Fibroblast of pulmonary artery (primary cell): Measurements from ENCODE around the gene CHD3.

ENCODE experiments used
- DNase-seq: peaks from one replicate; pipeline ENCODE4 v3.0.0-alpha.2; 2010; ENCODE audit warnings: low read depth
- H3K4me3 ChIP-seq: replicated peaks from 2 replicates; pipeline ENCODE4 v1.5.1; 2011; ENCODE audit warnings: low read depth, mild to moderate bottlenecking, control low read depth, low read length, moderate library complexity
- TF ChIP-seq, protein P1 (sequence below): IDR thresholded peaks from 2 replicates; pipeline ENCODE4 v1.5.1; 2011; ENCODE audit warnings: mild to moderate bottlenecking, control low read depth, low read length, inconsistent platforms; ENCODE audit errors: missing control alignments

Gene CHD3

GRCh38 chr17:7889166-7889955, 772 bp downstream of the CHD3 start:
- DNase-seq: peak; percentile 96
- H3K4me3 ChIP-seq: peak overlapping the region; percentile 33

GRCh38 chr17:7893187-7893880, 4.7 kb downstream of the CHD3 start:
- TF ChIP-seq, protein P1, sequence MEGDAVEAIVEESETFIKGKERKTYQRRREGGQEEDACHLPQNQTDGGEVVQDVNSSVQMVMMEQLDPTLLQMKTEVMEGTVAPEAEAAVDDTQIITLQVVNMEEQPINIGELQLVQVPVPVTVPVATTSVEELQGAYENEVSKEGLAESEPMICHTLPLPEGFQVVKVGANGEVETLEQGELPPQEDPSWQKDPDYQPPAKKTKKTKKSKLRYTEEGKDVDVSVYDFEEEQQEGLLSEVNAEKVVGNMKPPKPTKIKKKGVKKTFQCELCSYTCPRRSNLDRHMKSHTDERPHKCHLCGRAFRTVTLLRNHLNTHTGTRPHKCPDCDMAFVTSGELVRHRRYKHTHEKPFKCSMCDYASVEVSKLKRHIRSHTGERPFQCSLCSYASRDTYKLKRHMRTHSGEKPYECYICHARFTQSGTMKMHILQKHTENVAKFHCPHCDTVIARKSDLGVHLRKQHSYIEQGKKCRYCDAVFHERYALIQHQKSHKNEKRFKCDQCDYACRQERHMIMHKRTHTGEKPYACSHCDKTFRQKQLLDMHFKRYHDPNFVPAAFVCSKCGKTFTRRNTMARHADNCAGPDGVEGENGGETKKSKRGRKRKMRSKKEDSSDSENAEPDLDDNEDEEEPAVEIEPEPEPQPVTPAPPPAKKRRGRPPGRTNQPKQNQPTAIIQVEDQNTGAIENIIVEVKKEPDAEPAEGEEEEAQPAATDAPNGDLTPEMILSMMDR: no peak
- no peak overlapping the region for H3K4me3 ChIP-seq
- DNase-seq: no peak

More at GRCh38 chr17:7889166-7889955, 772 bp downstream of the CHD3 start:
- TF ChIP-seq, protein P1: peak; percentile 47

- no peak overlapping the region for H3K4me3 ChIP-seq
- TF ChIP-seq, protein P1: no peak
- no peak for DNase-seq
These were observed 5.6 kb downstream of the CHD3 start for GRCh38 chr17:7894226-7894625.

DNA sequence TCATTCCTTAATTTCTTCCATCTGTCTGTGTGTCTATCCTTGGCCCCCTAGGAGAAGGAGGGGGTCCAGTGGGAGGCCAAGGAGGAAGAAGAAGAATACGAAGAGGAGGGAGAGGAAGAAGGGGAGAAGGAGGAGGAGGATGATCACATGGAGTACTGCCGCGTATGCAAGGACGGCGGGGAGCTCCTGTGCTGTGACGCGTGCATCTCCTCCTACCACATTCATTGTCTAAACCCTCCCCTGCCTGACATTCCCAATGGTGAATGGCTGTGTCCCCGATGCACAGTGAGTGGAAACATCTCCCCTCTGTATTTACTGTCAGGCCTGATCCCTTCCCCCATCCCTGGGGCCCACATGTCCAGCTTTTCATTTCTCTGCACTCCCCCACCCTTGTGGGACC, 6.3 kb downstream of the CHD3 start:
- TF ChIP-seq, protein P1: no peak
- H3K4me3 ChIP-seq: no peak overlapping the region
- DNase-seq: no peak

- no peak for DNase-seq
- H3K4me3 ChIP-seq: no peak overlapping the region
- TF ChIP-seq, protein P1: no peak
These were observed 8.5 kb downstream of the CHD3 start for GRCh38 chr17:7897090-7897489.

GRCh38 chr17:7897773-7898172, 9.2 kb downstream of the CHD3 start:
- H3K4me3 ChIP-seq: no peak overlapping the region
- TF ChIP-seq, protein P1: peak; percentile 51
- peak; percentile 77 for DNase-seq
